B cell (primary cell): ENCODE data around the gene KAT14. TPM values are rescaled to one million over a fixed set of nuclear protein-coding genes. Genes with fewer than 3 reads are reported as not detected.

Source experiments
- ATAC-seq: fragments of 200-7000 bp; cut with Tn5 transposase; one replicate; pipeline ENCODE4 v1.10.0; 2021; ENCODE audit warnings: low read depth, mild to moderate bottlenecking, moderate number of reproducible peaks, moderate library complexity
- CTCF ChIA-PET: fragments of 350-600 bp; sonication (Branson Sonifier 250); formaldehyde crosslinking; loops from one replicate; lab custom pipeline; 2021; ENCODE audit warnings: antibody characterized with exemption, inconsistent platforms; lab: Charles Lee
- POLR2A ChIA-PET: fragments of 350-600 bp; sonication (Branson Sonifier 250); formaldehyde crosslinking; loops from one replicate; lab custom pipeline; 2021; ENCODE audit warnings: antibody characterized with exemption; lab: Charles Lee
- DNase-seq: peaks from one replicate; pipeline ENCODE4 v3.0.0; 2013
- H2AFZ ChIP-seq: 2 replicates; pipeline ENCODE4 v1.6.1; 2012; ENCODE audit warnings: mild to moderate bottlenecking, low read depth, low read length; ENCODE audit not compliant: insufficient read depth, poor library complexity, severe bottlenecking
- H3K27ac ChIP-seq, 2 donors: 1 replicate in 1 of 2; 2 replicates in 1 of 2; pipeline ENCODE4 v1.5.1; 2012 to 2013; ENCODE audit warnings: low read length in 2 of 2, mild to moderate bottlenecking in 2 of 2, moderate library complexity in 1 of 2
- H3K27me3 ChIP-seq, 4 experiments: fragments of 200-600 bp in 1 of 4; sonication (generic) in 1 of 4; replicated peaks in 1 of 4; 1 replicate in 2 of 4; 2 replicates in 2 of 4; pipeline versions ENCODE4 v1.6.1 to v1.7.0; 2013 to 2016; ENCODE audit warnings: low read length in 3 of 4, mild to moderate bottlenecking in 2 of 4, mixed read lengths in 1 of 4, moderate library complexity in 1 of 4; ENCODE audit not compliant: insufficient read depth in 4 of 4, control insufficient read depth in 3 of 4; ENCODE audit errors: control extremely low read depth in 1 of 4
- H3K36me3 ChIP-seq, 2 experiments: replicated peaks in 1 of 2; 1 replicate in 1 of 2; 2 replicates in 1 of 2; pipeline versions ENCODE4 v1.6.1 to v1.7.1; 2013; ENCODE audit warnings: low read length in 1 of 2; ENCODE audit not compliant: insufficient read depth in 2 of 2, control insufficient read depth in 1 of 2; ENCODE audit errors: control extremely low read depth in 1 of 2, extremely low read depth in 1 of 2
- H3K4me1 ChIP-seq, 2 donors: fragments of 200-600 bp in 1 of 2; sonication (generic) in 1 of 2; 1 replicate in 1 of 2; 2 replicates in 1 of 2; pipeline versions ENCODE4 v1.5.1 to v1.6.1; 2013 to 2017; ENCODE audit warnings: low read length in 2 of 2; ENCODE audit not compliant: control insufficient read depth in 2 of 2, insufficient read depth in 2 of 2
- H3K4me2 ChIP-seq: replicated peaks from 2 replicates; pipeline ENCODE3; 2012; ENCODE audit warnings: mild to moderate bottlenecking, low read depth, low read length; ENCODE audit not compliant: poor library complexity, severe bottlenecking
- H3K4me3 ChIP-seq, 5 experiments: fragments of 200-600 bp in 1 of 5; sonication (generic) in 1 of 5; 1 replicate in 3 of 5; 2 replicates in 2 of 5; pipeline versions ENCODE4 v1.5.1 to v1.7.0; 2011 to 2016; ENCODE audit warnings: low read length in 4 of 5, mild to moderate bottlenecking in 4 of 5, low read depth in 2 of 5, control low read depth in 1 of 5, moderate library complexity in 1 of 5; ENCODE audit not compliant: insufficient read depth in 1 of 5; ENCODE audit errors: control extremely low read depth in 1 of 5, extremely low read depth in 1 of 5
- H3K79me2 ChIP-seq: fragments of 200-600 bp; sonication (generic); one replicate; pipeline ENCODE4 v1.6.0; 2016; ENCODE audit warnings: low read length; ENCODE audit not compliant: control insufficient read depth, insufficient read depth
- H3K9ac ChIP-seq: fragments of 200-600 bp; sonication (generic); 2 replicates; pipeline ENCODE4 v1.6.1; 2017; ENCODE audit warnings: mild to moderate bottlenecking, low read length, moderate library complexity
- H3K9me3 ChIP-seq, 3 donors: one replicate each; pipeline versions ENCODE4 v1.6.1 to v1.7.1; 2013; ENCODE audit warnings: low read length in 2 of 3; ENCODE audit not compliant: control insufficient read depth in 2 of 3, insufficient read depth in 1 of 3; ENCODE audit errors: control extremely low read depth in 1 of 3
- H4K20me1 ChIP-seq: 2 replicates; pipeline ENCODE4 v1.6.0; 2012; ENCODE audit warnings: mild to moderate bottlenecking, low read length; ENCODE audit not compliant: insufficient read depth, control insufficient read depth, poor library complexity, severe bottlenecking
- H3K27ac Mint-ChIP-seq: one replicate; pipeline ENCODE4 v1.8.0; 2021; ENCODE audit warnings: mixed read lengths
- H3K27me3 Mint-ChIP-seq: one replicate; pipeline ENCODE4 v1.8.0; 2021; ENCODE audit warnings: mixed read lengths
- H3K4me1 Mint-ChIP-seq: one replicate; pipeline ENCODE4 v1.8.0; 2021; ENCODE audit warnings: mixed read lengths
- H3K4me3 Mint-ChIP-seq: one replicate; pipeline ENCODE4 v1.8.0; 2021; ENCODE audit warnings: mixed read lengths
- H3K9me3 Mint-ChIP-seq: one replicate; pipeline ENCODE4 v1.8.0; 2022; ENCODE audit warnings: mixed read lengths; ENCODE audit not compliant: insufficient read depth
- EZH2 ChIP-seq: IDR thresholded peaks from 2 replicates; pipeline ENCODE4 v1.6.1; 2012; ENCODE audit warnings: borderline replicate concordance, low read depth, mild to moderate bottlenecking, moderate library complexity, low read length; ENCODE audit not compliant: insufficient read depth, poor library complexity, severe bottlenecking
- WGBS: methylation state at CpG from one replicate; pipeline ENCODE4 v1.1.5; 2013; ENCODE audit warnings: missing lambda C conversion rate; ENCODE audit not compliant: insufficient coverage; 5-methylcytosine and 5-hydroxymethylcytosine counted together
- intact Hi-C: fragments of 100-400 bp; cut with micrococcal nuclease; formaldehyde crosslinking; loops from one replicate; pipeline ENCODE4 v1.10.0; 2022
- polyA plus RNA-seq: library from polyadenylated mRNA; depleted of rRNA; stranded (reverse); fragments of >200 nt; gene quantifications from 2 replicates; pipeline ENCODE4 v1.2.3, GENCODE V29; 2012
- total RNA-seq, 2 donors: library from RNA; stranded (reverse); fragments of 120-200 nt in 1 of 2; gene quantifications; 1 replicate in 1 of 2; 2 replicates in 1 of 2; pipeline versions ENCODE4 v1.2.3 to v1.2.4, GENCODE V29; 2013 to 2022
- TF ChIP-seq, protein P1 (sequence below): fragments of 200-600 bp; IDR thresholded peaks from one replicate; pipeline ENCODE4 v1.8.0; 2022; ENCODE audit warnings: antibody characterized with exemption, mild to moderate bottlenecking

KAT14 gene
- total and polyA plus RNA-seq, 2 donors (not counting 1 experiment from before 2014, with no cell fraction given), result 7.9 to 15.5 TPM

DNA sequence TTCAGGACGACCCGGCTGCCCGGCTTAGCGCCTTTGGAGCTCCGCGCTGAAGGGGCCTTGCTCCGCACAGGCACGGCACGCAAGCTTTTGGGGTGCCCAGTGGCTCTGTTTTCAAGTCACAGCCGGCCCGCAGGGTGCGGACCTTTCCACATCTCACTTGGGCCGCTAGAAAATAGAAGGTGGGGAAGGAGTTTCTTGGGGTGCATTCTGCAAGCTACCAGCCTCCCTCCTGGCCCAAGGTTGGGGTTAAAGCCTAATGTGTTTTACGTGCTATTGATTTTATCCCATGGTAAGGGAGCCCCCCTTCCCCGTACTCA lies 561 bp downstream of the KAT14 start:
- H3K4me1 ChIP-seq, result peaks cover 15 to 25% of the 10 kb centered on the region in 2 donors
- ChIA-PET POLR2A (interaction anchor here (0.5 to 1.2 kb wide), 3 partner anchors 148 to 329 kb away, joined by 3 to 7 read pairs (median 5); partner anchors contain the start of genes DZANK1 and ZNF133), CTCF (interaction anchor here (0.9 to 1.5 kb wide), 2 partner anchors 456 to 459 kb away, joined by 3 to 7 read pairs; partner anchors contain the start of gene RRBP1)
- peak overlapping the region; percentile 98 for H3K4me2 ChIP-seq
- Mint-ChIP-seq H3K4me3 (peak overlapping the region; percentile 92), H3K4me1 (peaks cover 28% of the 10 kb centered on the region), H3K27me3 (no peaks in the 10 kb centered on the region), H3K27ac (peak overlapping the region; percentile 95), H3K9me3 (no peaks in the 10 kb centered on the region)
- H3K4me3 ChIP-seq, result peak overlapping the region; percentile 48 to 93 (median 85)
- peaks cover 0 to 4% (median 0%) of the 10 kb centered on the region in 4 experiments for H3K27me3 ChIP-seq
- no peaks in the 10 kb centered on the region for H3K9me3 ChIP-seq
- H3K79me2 ChIP-seq, result peaks cover 26% of the 10 kb centered on the region
- ATAC-seq, result no peak
- peak overlapping the region; percentile 38 to 77 for H3K27ac ChIP-seq
- peak overlapping the region; percentile 79 for H3K9ac ChIP-seq
- peaks cover 0 to 2% of the 10 kb centered on the region in 2 experiments for H3K36me3 ChIP-seq
- peak overlapping the region; percentile 100 for H2AFZ ChIP-seq
- 0% methylated on average over 9 of the region's 15 CpGs for WGBS
- intact Hi-C loops, result loop anchor here (5.0 kb wide), 3 partner anchors 369 to 654 kb away; partner anchors contain the start of genes DTD1 and SEC23B
- H4K20me1 ChIP-seq, result peaks cover 14% of the 10 kb centered on the region
- TF ChIP-seq EZH2, result no peak
- TF ChIP-seq, protein P1, sequence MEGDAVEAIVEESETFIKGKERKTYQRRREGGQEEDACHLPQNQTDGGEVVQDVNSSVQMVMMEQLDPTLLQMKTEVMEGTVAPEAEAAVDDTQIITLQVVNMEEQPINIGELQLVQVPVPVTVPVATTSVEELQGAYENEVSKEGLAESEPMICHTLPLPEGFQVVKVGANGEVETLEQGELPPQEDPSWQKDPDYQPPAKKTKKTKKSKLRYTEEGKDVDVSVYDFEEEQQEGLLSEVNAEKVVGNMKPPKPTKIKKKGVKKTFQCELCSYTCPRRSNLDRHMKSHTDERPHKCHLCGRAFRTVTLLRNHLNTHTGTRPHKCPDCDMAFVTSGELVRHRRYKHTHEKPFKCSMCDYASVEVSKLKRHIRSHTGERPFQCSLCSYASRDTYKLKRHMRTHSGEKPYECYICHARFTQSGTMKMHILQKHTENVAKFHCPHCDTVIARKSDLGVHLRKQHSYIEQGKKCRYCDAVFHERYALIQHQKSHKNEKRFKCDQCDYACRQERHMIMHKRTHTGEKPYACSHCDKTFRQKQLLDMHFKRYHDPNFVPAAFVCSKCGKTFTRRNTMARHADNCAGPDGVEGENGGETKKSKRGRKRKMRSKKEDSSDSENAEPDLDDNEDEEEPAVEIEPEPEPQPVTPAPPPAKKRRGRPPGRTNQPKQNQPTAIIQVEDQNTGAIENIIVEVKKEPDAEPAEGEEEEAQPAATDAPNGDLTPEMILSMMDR, result no peak
- no peak for DNase-seq
